Fibroblast of mammary gland (primary cell): ENCODE results near the gene C14orf93.

ENCODE experiments used
- DNase-seq: peaks from one replicate; pipeline ENCODE4 v3.0.0-alpha.2; 2010; ENCODE audit warnings: low read depth
- H3K4me3 ChIP-seq: 2 replicates; pipeline ENCODE4 v1.5.1; 2011; ENCODE audit warnings: low read depth, mild to moderate bottlenecking, low read length, moderate library complexity; ENCODE audit not compliant: control insufficient read depth
- TF ChIP-seq, protein P1 (sequence below): conservative IDR thresholded peaks from 2 replicates; pipeline ENCODE4 v1.5.1; 2011; ENCODE audit warnings: low read depth, low read length, inconsistent platforms; ENCODE audit not compliant: control insufficient read depth, insufficient read depth

The C14orf93 gene

DNA sequence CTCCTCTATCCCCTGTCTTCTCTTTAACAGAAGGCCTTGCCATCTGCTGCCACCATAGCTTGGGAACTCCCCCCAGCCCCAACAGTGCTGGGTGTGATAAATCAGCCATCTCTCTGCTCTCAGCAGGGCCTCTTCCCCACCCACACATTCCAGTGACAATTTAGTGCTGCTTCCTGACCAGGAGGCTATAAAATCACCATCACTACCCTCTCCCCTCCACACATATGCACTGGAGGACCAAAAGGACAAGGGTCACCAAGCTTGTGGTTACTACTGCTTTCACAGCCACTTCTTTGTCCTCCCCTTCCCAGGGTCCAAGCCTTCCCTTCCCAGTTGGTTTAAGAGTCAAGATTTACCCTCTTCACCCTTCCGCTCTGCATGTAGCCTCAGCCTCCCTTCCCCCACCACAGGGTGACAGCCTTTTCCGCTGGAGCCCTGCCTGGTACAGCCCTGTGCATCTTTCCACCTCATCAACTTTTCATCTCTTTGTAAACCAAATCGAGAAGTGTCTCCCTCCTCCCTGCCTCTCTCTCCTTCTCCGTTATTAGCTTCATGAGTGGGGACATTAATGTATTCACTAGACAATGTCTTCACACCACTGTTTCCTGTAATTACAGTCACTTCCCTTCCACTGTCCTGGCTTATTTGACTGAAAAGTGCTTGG lies 15.3 kb upstream of the C14orf93 start:
- TF ChIP-seq, protein P1, sequence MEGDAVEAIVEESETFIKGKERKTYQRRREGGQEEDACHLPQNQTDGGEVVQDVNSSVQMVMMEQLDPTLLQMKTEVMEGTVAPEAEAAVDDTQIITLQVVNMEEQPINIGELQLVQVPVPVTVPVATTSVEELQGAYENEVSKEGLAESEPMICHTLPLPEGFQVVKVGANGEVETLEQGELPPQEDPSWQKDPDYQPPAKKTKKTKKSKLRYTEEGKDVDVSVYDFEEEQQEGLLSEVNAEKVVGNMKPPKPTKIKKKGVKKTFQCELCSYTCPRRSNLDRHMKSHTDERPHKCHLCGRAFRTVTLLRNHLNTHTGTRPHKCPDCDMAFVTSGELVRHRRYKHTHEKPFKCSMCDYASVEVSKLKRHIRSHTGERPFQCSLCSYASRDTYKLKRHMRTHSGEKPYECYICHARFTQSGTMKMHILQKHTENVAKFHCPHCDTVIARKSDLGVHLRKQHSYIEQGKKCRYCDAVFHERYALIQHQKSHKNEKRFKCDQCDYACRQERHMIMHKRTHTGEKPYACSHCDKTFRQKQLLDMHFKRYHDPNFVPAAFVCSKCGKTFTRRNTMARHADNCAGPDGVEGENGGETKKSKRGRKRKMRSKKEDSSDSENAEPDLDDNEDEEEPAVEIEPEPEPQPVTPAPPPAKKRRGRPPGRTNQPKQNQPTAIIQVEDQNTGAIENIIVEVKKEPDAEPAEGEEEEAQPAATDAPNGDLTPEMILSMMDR = no peak
- no peak overlapping the region for H3K4me3 ChIP-seq

DNA sequence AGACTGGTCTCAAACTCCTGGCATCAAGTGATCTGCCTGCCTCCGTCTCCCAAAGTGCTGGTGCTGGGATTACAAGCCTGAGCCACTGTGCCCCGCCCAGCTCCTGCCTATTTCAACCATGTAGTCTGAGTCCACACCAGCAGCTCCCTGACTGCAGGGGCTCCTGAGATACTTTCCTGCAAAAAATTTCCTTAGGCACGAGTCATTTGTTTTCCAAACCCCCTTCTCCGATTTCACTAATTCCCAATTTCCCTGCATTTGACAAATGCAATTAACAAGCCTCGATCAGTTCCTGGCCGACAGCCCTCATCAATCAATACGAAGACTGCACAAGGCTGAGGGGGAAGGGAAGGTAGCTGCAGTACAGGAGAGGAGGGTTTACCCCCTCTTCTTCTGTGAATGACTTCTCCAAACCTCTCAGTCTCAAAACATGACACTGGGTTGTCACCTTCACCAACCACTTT lies 14.7 kb upstream of the C14orf93 start:
- no peak overlapping the region for H3K4me3 ChIP-seq
- TF ChIP-seq, protein P1 = no peak

More for the DNA sequence above, 15.3 kb upstream of the C14orf93 start:
- no peak for DNase-seq

DNA sequence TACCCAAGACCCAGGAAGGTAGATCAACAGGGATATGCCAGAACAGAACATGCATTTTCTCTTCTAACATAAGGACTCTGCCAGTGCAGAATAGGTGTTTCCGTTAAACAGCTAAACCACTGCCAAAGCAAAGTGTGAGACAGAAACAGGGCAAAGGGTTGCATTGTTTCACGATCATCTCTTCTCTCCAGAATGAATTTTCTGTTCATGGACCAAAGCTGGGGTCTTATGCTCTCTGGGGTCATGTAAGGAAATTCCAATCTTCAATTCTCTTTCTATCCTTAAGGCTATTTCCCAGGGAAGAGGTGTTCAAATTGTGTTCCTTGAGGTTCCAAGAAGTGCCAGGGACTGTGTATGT lies 13.8 kb upstream of the C14orf93 start:
- DNase-seq = no peak
- TF ChIP-seq, protein P1 = no peak
- H3K4me3 ChIP-seq = no peak overlapping the region

More for the DNA sequence above, 14.7 kb upstream of the C14orf93 start:
- DNase-seq = no peak

DNA sequence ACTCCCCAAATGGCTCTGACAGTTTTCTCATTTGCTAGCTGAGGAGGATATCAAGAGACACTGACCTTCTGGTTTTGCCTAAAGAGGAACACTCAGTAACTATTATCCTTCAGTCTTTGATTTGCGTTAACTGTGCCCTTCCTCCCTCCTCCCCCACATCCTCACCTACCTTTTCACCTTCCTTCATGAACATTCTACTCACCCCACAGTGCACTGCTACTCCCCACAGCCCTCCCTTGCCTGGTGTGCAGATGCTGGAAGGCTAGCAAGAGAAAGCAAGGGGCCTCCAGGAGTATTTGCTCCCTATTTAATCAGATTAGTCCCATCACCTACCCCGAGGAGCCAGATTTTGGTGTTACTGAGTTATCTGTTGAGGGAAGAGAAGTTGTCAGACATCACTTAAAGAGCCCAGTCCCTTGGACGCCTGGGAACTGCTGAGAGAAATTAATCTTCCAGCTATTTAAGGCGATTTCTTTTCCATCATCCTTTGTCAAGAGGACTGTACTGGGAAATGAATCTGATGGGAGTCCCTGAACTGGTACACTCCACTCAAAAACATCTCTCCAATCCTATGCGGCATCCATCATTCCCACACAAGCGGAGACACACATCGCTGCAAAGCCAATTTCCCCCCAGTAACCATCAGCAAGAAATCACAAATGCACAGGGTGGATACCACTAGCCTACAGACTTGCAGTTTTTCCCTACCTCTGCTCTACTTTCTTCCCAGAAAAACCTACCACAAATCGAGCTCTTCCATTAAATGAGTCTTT lies 13.3 kb upstream of the C14orf93 start:
- no peak overlapping the region for H3K4me3 ChIP-seq
- TF ChIP-seq, protein P1 = no peak
- no peak for DNase-seq

DNA sequence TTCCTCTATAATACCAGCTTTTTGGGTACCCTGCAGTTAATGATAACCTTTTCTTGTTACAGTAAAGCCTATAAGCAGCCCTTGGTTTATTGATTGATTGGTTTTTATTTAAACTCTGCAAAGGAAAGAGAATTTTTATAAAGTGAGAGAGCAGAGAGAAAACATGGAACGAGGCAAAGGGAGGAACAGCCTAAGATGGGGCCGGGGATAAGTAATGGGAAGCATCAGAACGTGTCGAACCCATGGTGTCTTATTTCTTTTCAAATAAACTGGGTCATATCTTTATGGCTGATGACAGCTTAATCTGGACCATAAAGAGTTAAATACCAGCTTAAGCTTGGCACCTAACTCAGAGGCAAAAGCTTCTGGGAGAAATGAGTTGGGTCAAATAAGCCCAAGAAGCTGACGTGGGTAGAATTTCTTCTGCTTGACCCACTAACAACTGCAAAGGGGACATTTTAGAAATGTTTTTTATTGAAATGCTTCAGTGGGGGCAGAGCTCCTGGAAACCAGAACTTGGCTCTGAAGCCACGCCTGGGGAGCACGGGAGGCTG lies 12.0 kb upstream of the C14orf93 start:
- no peak overlapping the region for H3K4me3 ChIP-seq
- TF ChIP-seq, protein P1 = no peak
- no peak for DNase-seq

DNA sequence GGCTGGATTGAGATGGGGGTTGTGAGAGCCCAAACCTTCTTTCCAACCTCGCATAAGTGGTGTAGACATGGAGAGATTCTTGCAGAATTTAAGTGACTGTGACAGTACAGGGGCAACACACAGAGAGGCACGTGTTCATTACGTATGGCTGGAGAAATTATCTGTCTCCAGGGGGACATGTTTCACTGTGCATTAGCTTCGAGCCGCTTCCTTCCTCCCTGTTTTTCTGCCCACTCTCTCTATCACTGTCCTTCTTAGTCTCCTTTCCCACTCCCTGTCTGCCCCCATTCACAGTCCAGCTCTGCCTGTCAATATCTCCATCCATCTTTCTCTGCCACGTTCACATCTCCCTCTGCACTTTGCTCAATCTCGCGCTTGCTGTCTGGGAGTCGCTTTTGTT lies 11.5 kb upstream of the C14orf93 start:
- TF ChIP-seq, protein P1 = no peak
- H3K4me3 ChIP-seq = no peak overlapping the region

More for the DNA sequence above, 11.5 kb upstream of the C14orf93 start:
- DNase-seq = no peak
